Ovary (tissue), 9 donors: ENCODE data around the gene UBQLN4. TPM values are rescaled to one million over a fixed set of nuclear protein-coding genes. Genes with fewer than 3 reads are reported as not detected.

Experiments
- DNase-seq, 5 donors: peaks; one replicate each; pipeline ENCODE4 v3.0.0-alpha.2; 2019 to 2020
- H3K27ac ChIP-seq, 2 donors: fragments of 200-600 bp; one replicate each; pipeline versions ENCODE4 v1.5.1 to v1.8.0; 2019 to 2022
- H3K27me3 ChIP-seq: fragments of 200-600 bp; one replicate; pipeline ENCODE4 v1.8.0; 2022
- H3K36me3 ChIP-seq: fragments of 200-600 bp; sonication (generic); one replicate; pipeline ENCODE4 v1.5.1; 2019
- H3K4me1 ChIP-seq: one replicate; pipeline ENCODE4 v1.8.1; 2013; ENCODE audit warnings: mild to moderate bottlenecking, moderate library complexity; ENCODE audit not compliant: insufficient read depth
- H3K4me3 ChIP-seq: fragments of 200-600 bp; sonication (generic); one replicate; pipeline ENCODE4 v1.5.1; 2017
- H3K9me3 ChIP-seq, 2 donors: fragments of 200-600 bp in 1 of 2; sonication (generic) in 1 of 2; one replicate each; pipeline versions ENCODE4 v1.5.1 to v1.8.1; 2013 to 2019; ENCODE audit warnings: mild to moderate bottlenecking in 1 of 2, moderate library complexity in 1 of 2
- EP300 ChIP-seq: sonication (generic); formaldehyde crosslinking; IDR thresholded peaks from one replicate; pipeline ENCODE4 v1.6.1; 2017; ENCODE audit warnings: antibody characterized with exemption
- POLR2A ChIP-seq: fragments of 450-650 bp; IDR thresholded peaks from one replicate; pipeline ENCODE4 v1.6.1; 2017; ENCODE audit warnings: antibody characterized with exemption, mild to moderate bottlenecking, moderate library complexity
- WGBS, 3 donors: extraction: QIAGEN DNeasy Blood & Tissue Kit in 1 of 3; methylation state at CpG; one replicate each; pipeline versions ENCODE4 v1.1.5 to v1.1.7; 2013 to 2017; 5-methylcytosine and 5-hydroxymethylcytosine counted together
- intact Hi-C, 4 donors: fragments of 100-400 bp; cut with DNase I; formaldehyde crosslinking; loops; one replicate each; pipeline versions ENCODE4 v1.11.0 to v1.15.1; 2022 to 2023
- polyA plus RNA-seq, 2 donors: library from polyadenylated mRNA; stranded (reverse); fragments of 200-250 nt in 1 of 2; fragments of 350-450 nt in 1 of 2; fragmentation: Illumina TruSeq in 1 of 2; extraction: RNeasy Lipid Tissue Mini Kit (QIAGEN cat#74804) in 1 of 2; gene quantifications; one replicate each; pipeline ENCODE4 v1.2.3, GENCODE V29; 2013 to 2014
- total RNA-seq, 7 donors: library from RNA; depleted of rRNA in 2 of 7; stranded (reverse); fragments of >200 nt in 2 of 7; fragmentation: NEBNext Ultra II Directional in 3 of 7; extraction: Animal tissue kit (Norgen Biotek cat#: 25700) in 3 of 7; gene quantifications; one replicate each; pipeline versions ENCODE4 v1.1.0 to v1.2.4, GENCODE V29; 2016 to 2023
- TF ChIP-seq, protein P1 (sequence below), 3 donors: fragments of 450-650 bp in 2 of 3; fragments of 200-600 bp in 1 of 3; IDR thresholded peaks; one replicate each; pipeline versions ENCODE4 v1.5.1 to v1.8.0; 2016 to 2022; ENCODE audit warnings: antibody characterized with exemption in 3 of 3, mild to moderate bottlenecking in 1 of 3
- donor health status: DM: no; HTN: no; CAD: no; lungs with moderate emphysema.
- donor health status: DM: no; HTN: no; CAD: no.
- donor health status: Bipolar disorder and iron deficiency.
- donor health status: DM: yes; HTN: yes; CAD: no.
- donor health status: DM: no; HTN: no; CAD: no.
- donor health status: DM: yes; HTN: yes; CAD: no.

UBQLN4 gene
- total and polyA plus RNA-seq, 9 donors: 14.2 to 38.0 (median 26.6) TPM

DNA sequence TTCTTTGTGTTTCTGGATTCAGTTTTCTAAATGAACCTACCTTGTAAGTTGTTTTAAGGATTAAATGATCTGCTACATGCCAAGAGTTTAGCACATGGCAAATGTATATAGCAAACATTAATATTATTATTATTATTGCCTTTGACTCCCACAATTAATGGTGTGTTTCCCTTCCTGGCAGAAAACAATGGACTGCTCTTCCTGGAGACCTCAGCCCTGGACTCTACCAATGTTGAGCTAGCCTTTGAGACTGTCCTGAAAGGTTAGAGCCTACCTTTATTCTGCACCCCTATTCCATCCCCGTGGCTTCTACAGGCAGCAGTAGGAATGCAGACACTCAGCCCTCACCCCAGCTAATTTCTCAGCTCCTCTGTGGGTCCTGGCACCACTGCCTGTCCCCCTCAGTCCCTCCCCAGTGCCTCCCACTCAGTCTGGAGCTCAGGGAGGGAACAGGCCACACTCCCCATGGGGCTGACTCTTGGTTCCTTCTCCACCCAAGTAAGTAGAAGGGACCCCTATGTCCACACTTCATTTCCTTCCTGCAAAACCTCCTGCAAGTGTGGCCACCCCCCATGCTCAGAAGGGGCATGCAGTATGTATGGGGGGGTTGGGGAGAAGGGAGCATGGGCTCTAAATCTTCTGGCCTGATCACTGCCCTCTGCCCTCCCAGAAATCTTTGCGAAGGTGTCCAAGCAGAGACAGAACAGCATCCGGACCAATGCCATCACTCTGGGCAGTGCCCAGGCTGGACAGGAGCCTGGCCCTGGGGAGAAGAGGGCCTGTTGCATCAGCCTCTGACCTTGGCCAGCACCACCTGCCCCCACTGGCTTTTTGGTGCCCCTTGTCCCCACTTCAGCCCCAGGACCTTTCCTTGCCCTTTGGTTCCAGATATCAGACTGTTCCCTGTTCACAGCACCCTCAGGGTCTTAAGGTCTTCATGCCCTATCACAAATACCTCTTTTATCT lies 16.2 kb upstream of the UBQLN4 start:
- intact Hi-C loops: no loop called here

DNA sequence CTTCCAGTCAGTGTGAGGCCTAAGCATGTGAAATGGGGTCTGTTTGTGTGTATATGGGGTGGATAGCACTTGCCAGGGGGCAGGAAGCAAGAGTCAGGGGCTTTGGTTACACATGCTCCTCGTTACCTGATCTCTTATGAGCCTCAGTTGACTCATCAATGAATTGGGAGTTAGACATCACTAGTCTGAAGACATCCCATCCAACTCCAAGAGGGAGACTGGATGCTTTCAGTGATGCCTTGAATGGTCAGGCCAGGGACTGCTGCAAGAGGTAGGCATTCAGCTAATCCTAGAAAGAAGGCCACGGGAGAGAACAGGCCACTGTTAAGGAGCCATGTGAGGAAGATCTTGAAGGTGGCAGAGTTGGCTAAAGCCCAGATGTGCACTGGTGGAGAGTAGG lies 13.7 kb upstream of the UBQLN4 start:
- 64 to 77% (median 66%) methylated on average over 2 of the region's 2 CpGs for WGBS, 3 donors
- TF ChIP-seq, protein P1, sequence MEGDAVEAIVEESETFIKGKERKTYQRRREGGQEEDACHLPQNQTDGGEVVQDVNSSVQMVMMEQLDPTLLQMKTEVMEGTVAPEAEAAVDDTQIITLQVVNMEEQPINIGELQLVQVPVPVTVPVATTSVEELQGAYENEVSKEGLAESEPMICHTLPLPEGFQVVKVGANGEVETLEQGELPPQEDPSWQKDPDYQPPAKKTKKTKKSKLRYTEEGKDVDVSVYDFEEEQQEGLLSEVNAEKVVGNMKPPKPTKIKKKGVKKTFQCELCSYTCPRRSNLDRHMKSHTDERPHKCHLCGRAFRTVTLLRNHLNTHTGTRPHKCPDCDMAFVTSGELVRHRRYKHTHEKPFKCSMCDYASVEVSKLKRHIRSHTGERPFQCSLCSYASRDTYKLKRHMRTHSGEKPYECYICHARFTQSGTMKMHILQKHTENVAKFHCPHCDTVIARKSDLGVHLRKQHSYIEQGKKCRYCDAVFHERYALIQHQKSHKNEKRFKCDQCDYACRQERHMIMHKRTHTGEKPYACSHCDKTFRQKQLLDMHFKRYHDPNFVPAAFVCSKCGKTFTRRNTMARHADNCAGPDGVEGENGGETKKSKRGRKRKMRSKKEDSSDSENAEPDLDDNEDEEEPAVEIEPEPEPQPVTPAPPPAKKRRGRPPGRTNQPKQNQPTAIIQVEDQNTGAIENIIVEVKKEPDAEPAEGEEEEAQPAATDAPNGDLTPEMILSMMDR (IDR thresholded peaks at IDR 0.05): no peak
- TF ChIP-seq EP300 (no peak), POLR2A (no peak)
- H3K4me3 ChIP-seq: no peak overlapping the region
- H3K27me3 ChIP-seq: no peaks in the 10 kb centered on the region
- DNase-seq: no peak
- H3K36me3 ChIP-seq: no peaks in the 10 kb centered on the region
- intact Hi-C loops: no loop called here
- no peak overlapping the region for H3K27ac ChIP-seq
- no peaks in the 10 kb centered on the region for H3K4me1 ChIP-seq
- H3K9me3 ChIP-seq: no peaks in the 10 kb centered on the region

More for the DNA sequence above, 16.2 kb upstream of the UBQLN4 start:
- H3K27ac ChIP-seq: no peak overlapping the region
- no peaks in the 10 kb centered on the region for H3K4me1 ChIP-seq
- H3K27me3 ChIP-seq: no peaks in the 10 kb centered on the region
- WGBS, 3 donors: 55 to 80% (median 73%) methylated on average over 3 of the region's 3 CpGs
- no peak for DNase-seq
- H3K36me3 ChIP-seq: no peaks in the 10 kb centered on the region
- no peak overlapping the region for H3K4me3 ChIP-seq
- TF ChIP-seq POLR2A (no peak), EP300 (no peak)
- H3K9me3 ChIP-seq: no peaks in the 10 kb centered on the region

DNA sequence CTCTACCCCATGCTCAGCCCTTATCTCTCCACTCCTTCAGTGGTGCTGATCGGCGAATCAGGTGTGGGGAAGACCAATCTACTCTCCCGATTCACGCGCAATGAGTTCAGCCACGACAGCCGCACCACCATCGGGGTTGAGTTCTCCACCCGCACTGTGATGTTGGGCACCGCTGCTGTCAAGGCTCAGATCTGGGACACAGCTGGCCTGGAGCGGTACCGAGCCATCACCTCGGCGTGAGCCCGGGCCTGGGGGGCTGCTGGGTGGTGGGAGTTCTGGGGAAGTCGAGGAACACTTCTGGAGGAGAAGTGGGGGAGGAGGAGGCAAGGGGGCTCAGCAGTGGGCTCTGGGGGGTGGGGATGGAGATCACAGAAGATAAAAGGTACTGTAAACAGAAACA lies 12.3 kb upstream of the UBQLN4 start:
- WGBS, 3 donors: 80 to 83% (median 81%) methylated on average over 16 of the region's 16 CpGs
- Histone ChIP-seq H3K27me3 (no peaks in the 10 kb centered on the region), H3K4me1 (no peaks in the 10 kb centered on the region), H3K36me3 (no peaks in the 10 kb centered on the region), H3K4me3 (no peak overlapping the region), H3K9me3 (no peaks in the 10 kb centered on the region), H3K27ac (no peak overlapping the region)
- TF ChIP-seq, protein P1 (IDR thresholded peaks at IDR 0.05): no peak
- TF ChIP-seq EP300 (no peak), POLR2A (no peak)
- no peak for DNase-seq
- intact Hi-C loops: no loop called here

GRCh38 chr1:156065212-156065611 lies 11.6 kb upstream of the UBQLN4 start:
- no peaks in the 10 kb centered on the region for H3K9me3 ChIP-seq
- no peak for TF ChIP-seq EP300
- TF ChIP-seq POLR2A: no peak
- TF ChIP-seq, protein P1 (IDR thresholded peaks at IDR 0.05): no peak
- no peaks in the 10 kb centered on the region for H3K36me3 ChIP-seq
- H3K27me3 ChIP-seq: no peaks in the 10 kb centered on the region
- no peak overlapping the region for H3K27ac ChIP-seq
- no peaks in the 10 kb centered on the region for H3K4me1 ChIP-seq
- WGBS, 3 donors: 94 to 95% (median 94%) methylated on average over 3 of the region's 3 CpGs
- intact Hi-C loops: no loop called here
- DNase-seq: no peak
- no peak overlapping the region for H3K4me3 ChIP-seq

GRCh38 chr1:156064615-156065014 lies 11.0 kb upstream of the UBQLN4 start:
- no peaks in the 10 kb centered on the region for H3K36me3 ChIP-seq
- H3K27me3 ChIP-seq: no peaks in the 10 kb centered on the region
- no peak for DNase-seq
- H3K27ac ChIP-seq: no peak overlapping the region
- H3K4me1 ChIP-seq: no peaks in the 10 kb centered on the region
- WGBS, 3 donors: 84 to 95% (median 94%) methylated on average over 2 of the region's 2 CpGs
- no peak overlapping the region for H3K4me3 ChIP-seq
- TF ChIP-seq, protein P1 (IDR thresholded peaks at IDR 0.05): no peak
- no peaks in the 10 kb centered on the region for H3K9me3 ChIP-seq
- intact Hi-C loops: no loop called here
